ENCODE results near the gene PTX4. TPM values are rescaled to one million over a fixed set of nuclear protein-coding genes. Genes with fewer than 3 reads are reported as not detected.

The PTX4 gene
- total RNA-seq, 1 donor from 2014 or later, result not detected

GRCh38 chr16:1499756-1500464 lies 11.2 kb upstream of the PTX4 start:
- H3K4me3 ChIP-seq (ENCODE audit: low read depth, low read length), result no peak overlapping the region
- DNase-seq (ENCODE audit: low read depth), result no peak
- no peak for TF ChIP-seq CTCF (conservative IDR thresholded peaks at IDR 0.05; ENCODE audit: low read depth, low read length)

GRCh38 chr16:1498899-1499676 lies 10.3 kb upstream of the PTX4 start:
- no peak for DNase-seq (ENCODE audit: low read depth)
- no peak overlapping the region for H3K4me3 ChIP-seq (ENCODE audit: low read depth, low read length)
- TF ChIP-seq CTCF (conservative IDR thresholded peaks at IDR 0.05; ENCODE audit: low read depth, low read length), result no peak

- DNase-seq (ENCODE audit: low read depth), result no peak
- no peak overlapping the region for H3K4me3 ChIP-seq (ENCODE audit: low read depth, low read length)
- no peak for TF ChIP-seq CTCF (conservative IDR thresholded peaks at IDR 0.05; ENCODE audit: low read depth, low read length)
Measured at GRCh38 chr16:1497014-1497598, 8.4 kb upstream of the PTX4 start.

- TF ChIP-seq CTCF (conservative IDR thresholded peaks at IDR 0.05; ENCODE audit: low read depth, low read length), result no peak
- H3K4me3 ChIP-seq (ENCODE audit: low read depth, low read length), result no peak overlapping the region
- DNase-seq (ENCODE audit: low read depth), result no peak
Measured at GRCh38 chr16:1496464-1496863, 7.7 kb upstream of the PTX4 start.

- DNase-seq (ENCODE audit: low read depth), result no peak
- H3K4me3 ChIP-seq (ENCODE audit: low read depth, low read length), result no peak overlapping the region
- no peak for TF ChIP-seq CTCF (conservative IDR thresholded peaks at IDR 0.05; ENCODE audit: low read depth, low read length)
Measured at GRCh38 chr16:1495889-1496262, 7.1 kb upstream of the PTX4 start.

- no peak overlapping the region for H3K4me3 ChIP-seq (ENCODE audit: low read depth, low read length)
- TF ChIP-seq CTCF (conservative IDR thresholded peaks at IDR 0.05; ENCODE audit: low read depth, low read length), result no peak
- no peak for DNase-seq (ENCODE audit: low read depth)
Measured at GRCh38 chr16:1495211-1495888, 6.6 kb upstream of the PTX4 start.

All from epithelial cell of proximal tubule (primary cell).